B cell (primary cell): ENCODE measurements around the gene CYP2S1. TPM values are rescaled to one million over a fixed set of nuclear protein-coding genes. Genes with fewer than 3 reads are reported as not detected.

Experiments used
- ATAC-seq: fragments of 200-7000 bp; cut with Tn5 transposase; one replicate; pipeline ENCODE4 v1.10.0; 2021; ENCODE audit warnings: low read depth, mild to moderate bottlenecking, moderate number of reproducible peaks, moderate library complexity
- CTCF ChIA-PET: fragments of 350-600 bp; sonication (Branson Sonifier 250); formaldehyde crosslinking; loops from one replicate; lab custom pipeline; 2021; ENCODE audit warnings: antibody characterized with exemption, inconsistent platforms; lab: Charles Lee
- POLR2A ChIA-PET: fragments of 350-600 bp; sonication (Branson Sonifier 250); formaldehyde crosslinking; loops from one replicate; lab custom pipeline; 2021; ENCODE audit warnings: antibody characterized with exemption; lab: Charles Lee
- DNase-seq: peaks from one replicate; pipeline ENCODE4 v3.0.0; 2013
- H2AFZ ChIP-seq: 2 replicates; pipeline ENCODE4 v1.6.1; 2012; ENCODE audit warnings: mild to moderate bottlenecking, low read depth, low read length; ENCODE audit not compliant: insufficient read depth, poor library complexity, severe bottlenecking
- H3K27ac ChIP-seq, 2 donors: 1 replicate in 1 of 2; 2 replicates in 1 of 2; pipeline ENCODE4 v1.5.1; 2012 to 2013; ENCODE audit warnings: low read length in 2 of 2, mild to moderate bottlenecking in 2 of 2, moderate library complexity in 1 of 2
- H3K27me3 ChIP-seq, 4 experiments: fragments of 200-600 bp in 1 of 4; sonication (generic) in 1 of 4; replicated peaks in 1 of 4; 1 replicate in 2 of 4; 2 replicates in 2 of 4; pipeline versions ENCODE4 v1.6.1 to v1.7.0; 2013 to 2016; ENCODE audit warnings: low read length in 3 of 4, mild to moderate bottlenecking in 2 of 4, mixed read lengths in 1 of 4, moderate library complexity in 1 of 4; ENCODE audit not compliant: insufficient read depth in 4 of 4, control insufficient read depth in 3 of 4; ENCODE audit errors: control extremely low read depth in 1 of 4
- H3K36me3 ChIP-seq, 2 experiments: replicated peaks in 1 of 2; 1 replicate in 1 of 2; 2 replicates in 1 of 2; pipeline versions ENCODE4 v1.6.1 to v1.7.1; 2013; ENCODE audit warnings: low read length in 1 of 2; ENCODE audit not compliant: insufficient read depth in 2 of 2, control insufficient read depth in 1 of 2; ENCODE audit errors: control extremely low read depth in 1 of 2, extremely low read depth in 1 of 2
- H3K4me1 ChIP-seq, 2 donors: fragments of 200-600 bp in 1 of 2; sonication (generic) in 1 of 2; 1 replicate in 1 of 2; 2 replicates in 1 of 2; pipeline versions ENCODE4 v1.5.1 to v1.6.1; 2013 to 2017; ENCODE audit warnings: low read length in 2 of 2; ENCODE audit not compliant: control insufficient read depth in 2 of 2, insufficient read depth in 2 of 2
- H3K4me2 ChIP-seq: replicated peaks from 2 replicates; pipeline ENCODE3; 2012; ENCODE audit warnings: mild to moderate bottlenecking, low read depth, low read length; ENCODE audit not compliant: poor library complexity, severe bottlenecking
- H3K4me3 ChIP-seq, 5 experiments: fragments of 200-600 bp in 1 of 5; sonication (generic) in 1 of 5; 1 replicate in 3 of 5; 2 replicates in 2 of 5; pipeline versions ENCODE4 v1.5.1 to v1.7.0; 2011 to 2016; ENCODE audit warnings: low read length in 4 of 5, mild to moderate bottlenecking in 4 of 5, low read depth in 2 of 5, control low read depth in 1 of 5, moderate library complexity in 1 of 5; ENCODE audit not compliant: insufficient read depth in 1 of 5; ENCODE audit errors: control extremely low read depth in 1 of 5, extremely low read depth in 1 of 5
- H3K79me2 ChIP-seq: fragments of 200-600 bp; sonication (generic); one replicate; pipeline ENCODE4 v1.6.0; 2016; ENCODE audit warnings: low read length; ENCODE audit not compliant: control insufficient read depth, insufficient read depth
- H3K9ac ChIP-seq: fragments of 200-600 bp; sonication (generic); 2 replicates; pipeline ENCODE4 v1.6.1; 2017; ENCODE audit warnings: mild to moderate bottlenecking, low read length, moderate library complexity
- H3K9me3 ChIP-seq, 3 donors: one replicate each; pipeline versions ENCODE4 v1.6.1 to v1.7.1; 2013; ENCODE audit warnings: low read length in 2 of 3; ENCODE audit not compliant: control insufficient read depth in 2 of 3, insufficient read depth in 1 of 3; ENCODE audit errors: control extremely low read depth in 1 of 3
- H4K20me1 ChIP-seq: 2 replicates; pipeline ENCODE4 v1.6.0; 2012; ENCODE audit warnings: mild to moderate bottlenecking, low read length; ENCODE audit not compliant: insufficient read depth, control insufficient read depth, poor library complexity, severe bottlenecking
- H3K27ac Mint-ChIP-seq: one replicate; pipeline ENCODE4 v1.8.0; 2021; ENCODE audit warnings: mixed read lengths
- H3K27me3 Mint-ChIP-seq: one replicate; pipeline ENCODE4 v1.8.0; 2021; ENCODE audit warnings: mixed read lengths
- H3K4me1 Mint-ChIP-seq: one replicate; pipeline ENCODE4 v1.8.0; 2021; ENCODE audit warnings: mixed read lengths
- H3K4me3 Mint-ChIP-seq: one replicate; pipeline ENCODE4 v1.8.0; 2021; ENCODE audit warnings: mixed read lengths
- H3K9me3 Mint-ChIP-seq: one replicate; pipeline ENCODE4 v1.8.0; 2022; ENCODE audit warnings: mixed read lengths; ENCODE audit not compliant: insufficient read depth
- CTCF ChIP-seq: fragments of 200-600 bp; IDR thresholded peaks from one replicate; pipeline ENCODE4 v1.8.0; 2022; ENCODE audit warnings: antibody characterized with exemption, mild to moderate bottlenecking
- EZH2 ChIP-seq: IDR thresholded peaks from 2 replicates; pipeline ENCODE4 v1.6.1; 2012; ENCODE audit warnings: borderline replicate concordance, low read depth, mild to moderate bottlenecking, moderate library complexity, low read length; ENCODE audit not compliant: insufficient read depth, poor library complexity, severe bottlenecking
- WGBS: methylation state at CpG from one replicate; pipeline ENCODE4 v1.1.5; 2013; ENCODE audit warnings: missing lambda C conversion rate; ENCODE audit not compliant: insufficient coverage; 5-methylcytosine and 5-hydroxymethylcytosine counted together
- intact Hi-C: fragments of 100-400 bp; cut with micrococcal nuclease; formaldehyde crosslinking; loops from one replicate; pipeline ENCODE4 v1.10.0; 2022
- polyA plus RNA-seq: library from polyadenylated mRNA; depleted of rRNA; stranded (reverse); fragments of >200 nt; gene quantifications from 2 replicates; pipeline ENCODE4 v1.2.3, GENCODE V29; 2012
- total RNA-seq, 2 donors: library from RNA; stranded (reverse); fragments of 120-200 nt in 1 of 2; gene quantifications; 1 replicate in 1 of 2; 2 replicates in 1 of 2; pipeline versions ENCODE4 v1.2.3 to v1.2.4, GENCODE V29; 2013 to 2022

CYP2S1 gene
- total and polyA plus RNA-seq, 2 donors (not counting 1 experiment from before 2014, with no cell fraction given): 0.09 TPM; not detected in 1

GRCh38 chr19:41241859-41242258 lies 48.8 kb downstream of the CYP2S1 start:
- no peak for DNase-seq
- H3K9me3 Mint-ChIP-seq: no peaks in the 10 kb centered on the region
- CTCF ChIA-PET: no interaction called here
- no peak overlapping the region for H3K4me3 Mint-ChIP-seq
- no peaks in the 10 kb centered on the region for H4K20me1 ChIP-seq
- H3K27me3 ChIP-seq: peaks cover 0 to 10% (median 0%) of the 10 kb centered on the region in 4 experiments
- no peak for ATAC-seq
- H3K27ac Mint-ChIP-seq: no peak overlapping the region
- H3K27ac ChIP-seq: no peak overlapping the region
- no peak overlapping the region for H3K4me2 ChIP-seq
- 93% methylated on average over 3 of the region's 5 CpGs for WGBS
- no peaks in the 10 kb centered on the region for H3K9me3 ChIP-seq
- intact Hi-C loops: no loop called here
- TF ChIP-seq CTCF: no peak
- no peak for TF ChIP-seq EZH2
- peaks cover 2% of the 10 kb centered on the region for H3K27me3 Mint-ChIP-seq
- no peak overlapping the region for H3K4me3 ChIP-seq
- H3K36me3 ChIP-seq: no peaks in the 10 kb centered on the region
- H3K9ac ChIP-seq: no peak overlapping the region
- no peaks in the 10 kb centered on the region for H3K4me1 ChIP-seq
- no peaks in the 10 kb centered on the region for H3K4me1 Mint-ChIP-seq
- no peaks in the 10 kb centered on the region for H3K79me2 ChIP-seq
- POLR2A ChIA-PET: no interaction called here
- no peak overlapping the region for H2AFZ ChIP-seq

- H3K27ac ChIP-seq: no peak overlapping the region
- POLR2A ChIA-PET: no interaction called here
- H3K4me2 ChIP-seq: no peak overlapping the region
- peaks cover 2% of the 10 kb centered on the region for H3K27me3 Mint-ChIP-seq
- no peak overlapping the region for H2AFZ ChIP-seq
- H3K4me3 Mint-ChIP-seq: no peak overlapping the region
- H3K79me2 ChIP-seq: no peaks in the 10 kb centered on the region
- H3K4me1 ChIP-seq: no peaks in the 10 kb centered on the region
- H3K4me3 ChIP-seq: no peak overlapping the region
- H3K9me3 Mint-ChIP-seq: no peaks in the 10 kb centered on the region
- intact Hi-C loops: no loop called here
- TF ChIP-seq CTCF: no peak
- no peak for TF ChIP-seq EZH2
- H3K36me3 ChIP-seq: no peaks in the 10 kb centered on the region
- H3K9ac ChIP-seq: no peak overlapping the region
- CTCF ChIA-PET: no interaction called here
- H4K20me1 ChIP-seq: no peaks in the 10 kb centered on the region
- WGBS: 100% methylated on average over 1 of the region's 4 CpGs
- peaks cover 0 to 6% (median 0%) of the 10 kb centered on the region in 3 donors for H3K9me3 ChIP-seq
- ATAC-seq (no peak), DNase-seq (no peak)
- H3K27me3 ChIP-seq: peaks cover 0 to 10% (median 0%) of the 10 kb centered on the region in 4 experiments
- no peak overlapping the region for H3K27ac Mint-ChIP-seq
- no peaks in the 10 kb centered on the region for H3K4me1 Mint-ChIP-seq
Observed at GRCh38 chr19:41244117-41244516, 51.1 kb downstream of the CYP2S1 start.
